NCI-H146 (cell line): Measurements from ENCODE around the gene GAB4.
"Not testable (repeated sequence)": the region's sequence is repeated elsewhere in the genome, so short reads cannot be mapped to it uniquely, and the experiment has no call there.

ENCODE experiments used
- DNase-seq: peaks from one replicate; lab custom pipeline; 2025; lab: John Stamatoyannopoulos, UW

The GAB4 gene

GRCh38 chr22:16958475-16958874, 49.5 kb downstream of the GAB4 start:
- no peak for DNase-seq

GRCh38 chr22:16957781-16958180, 50.2 kb downstream of the GAB4 start:
- no peak for DNase-seq

GRCh38 chr22:16956290-16956689, 51.7 kb downstream of the GAB4 start:
- DNase-seq = no peak

GRCh38 chr22:16955678-16956210, 52.3 kb downstream of the GAB4 start:
- peak; percentile 2 for DNase-seq

- no peak for DNase-seq
Measured at GRCh38 chr22:16955081-16955480, 52.9 kb downstream of the GAB4 start.

GRCh38 chr22:16954060-16954403, 54.0 kb downstream of the GAB4 start:
- no peak for DNase-seq

GRCh38 chr22:16953206-16954059, 54.6 kb downstream of the GAB4 start:
- DNase-seq = no peak

- no peak for DNase-seq
Measured at GRCh38 chr22:16949561-16949960, 58.5 kb downstream of the GAB4 start.

- DNase-seq = no peak
Measured at GRCh38 chr22:16937811-16938210, 70.2 kb downstream of the GAB4 start.

- DNase-seq = not testable (repeated sequence)
Measured at GRCh38 chr22:16937209-16937608, 70.8 kb downstream of the GAB4 start.

- DNase-seq = no peak
Measured at GRCh38 chr22:16936625-16937024, 71.4 kb downstream of the GAB4 start.

GRCh38 chr22:16935209-16935608, 72.8 kb downstream of the GAB4 start:
- DNase-seq = no peak

- no peak for DNase-seq
Measured at GRCh38 chr22:16933291-16934282, 74.4 kb downstream of the GAB4 start.

GRCh38 chr22:16932577-16932976, 75.4 kb downstream of the GAB4 start:
- DNase-seq = no peak

GRCh38 chr22:16925407-16925966, 82.5 kb downstream of the GAB4 start:
- DNase-seq = no peak

- DNase-seq = no peak
Measured at GRCh38 chr22:16922706-16923105, 85.3 kb downstream of the GAB4 start.

GRCh38 chr22:16922076-16922475, 85.9 kb downstream of the GAB4 start:
- no peak for DNase-seq

GRCh38 chr22:16917144-16918003, 90.6 kb downstream of the GAB4 start:
- DNase-seq = peak; percentile 58

GRCh38 chr22:16915701-16916100, 92.3 kb downstream of the GAB4 start:
- no peak for DNase-seq

- DNase-seq = not testable (repeated sequence)
Measured at GRCh38 chr22:16914911-16915310, 93.1 kb downstream of the GAB4 start.

- no peak for DNase-seq
Measured at GRCh38 chr22:16914006-16914405, 94.0 kb downstream of the GAB4 start.
